BLaER1 treated with 17β-estradiol and CSF1 and Interleukin-3, amounts not matched to agents 10 nM and 100 nM (cell line): Measurements from ENCODE around the gene GPR137.

Source experiments
- H3K27ac ChIP-seq, 11 experiments: shearing (Covaris generic); formaldehyde crosslinking; 2 replicates each; pipeline ENCODE4 v1.8.1; 2022
- H3K27me3 ChIP-seq, 11 experiments: shearing (Covaris generic); formaldehyde crosslinking; 2 replicates each; pipeline ENCODE4 v1.8.1; 2022
- H3K36me3 ChIP-seq, 11 experiments: shearing (Covaris generic); formaldehyde crosslinking; 2 replicates each; pipeline ENCODE4 v1.8.1; 2022
- H3K4me1 ChIP-seq, 10 experiments: shearing (Covaris generic); formaldehyde crosslinking; 2 replicates each; pipeline ENCODE4 v1.8.1; 2022
- H3K4me2 ChIP-seq, 11 experiments: shearing (Covaris generic); formaldehyde crosslinking; 2 replicates each; pipeline ENCODE4 v1.8.1; 2022
- H3K4me3 ChIP-seq, 10 experiments: shearing (Covaris generic); formaldehyde crosslinking; 2 replicates each; pipeline ENCODE4 v1.8.1; 2022
- H3K9ac ChIP-seq, 11 experiments: shearing (Covaris generic); formaldehyde crosslinking; 2 replicates each; pipeline ENCODE4 v1.8.1; 2022
- H3K9me3 ChIP-seq, 11 experiments: shearing (Covaris generic); formaldehyde crosslinking; replicated peaks in 1 of 11; 2 replicates each; pipeline ENCODE4 v1.8.1; 2022
- H4K20me1 ChIP-seq, 11 experiments: shearing (Covaris generic); formaldehyde crosslinking; 2 replicates each; pipeline ENCODE4 v1.8.1; 2022
- Cebpa-rat ChIP-seq, 11 experiments: shearing (Covaris generic); IDR thresholded peaks; 2 replicates each; pipeline ENCODE4 v1.8.1; 2022

GPR137 gene

GRCh38 chr11:64324692-64325469 is 39.2 kb downstream of the GPR137 start:
- peaks cover 0 to 11% (median 0%) of the 10 kb centered on the region in 11 experiments; a peak in 9 of 22 replicates for H3K9me3 ChIP-seq
- no peak overlapping the region for H3K4me3 ChIP-seq
- no peak overlapping the region for H3K9ac ChIP-seq
- TF ChIP-seq Cebpa-rat (IDR thresholded peaks at IDR 0.05): no peak
- peaks cover 0 to 28% (median 19%) of the 10 kb centered on the region in 10 experiments; a peak in 16 of 20 replicates for H3K4me1 ChIP-seq
- H3K27ac ChIP-seq: no peak overlapping the region
- no peaks in the 10 kb centered on the region for H3K27me3 ChIP-seq
- H3K36me3 ChIP-seq: peaks cover 0 to 30% (median 14%) of the 10 kb centered on the region in 11 experiments; a peak in 15 of 22 replicates
- H4K20me1 ChIP-seq: no peaks in the 10 kb centered on the region
- H3K4me2 ChIP-seq: no peak overlapping the region

- H3K4me2 ChIP-seq: no peak overlapping the region
Measured at GRCh38 chr11:64327375-64327774, 41.7 kb downstream of the GPR137 start.

GRCh38 chr11:64327993-64328392 is 42.3 kb downstream of the GPR137 start:
- Histone ChIP-seq H4K20me1 (no peaks in the 10 kb centered on the region), H3K27me3 (no peaks in the 10 kb centered on the region), H3K4me1 (peaks cover 18 to 36% (median 29%) of the 10 kb centered on the region in 10 experiments), H3K36me3 (no peaks in the 10 kb centered on the region), H3K9me3 (peaks cover 0 to 11% (median 0%) of the 10 kb centered on the region in 11 experiments; a peak in 9 of 22 replicates), H3K27ac (no peak overlapping the region), H3K9ac (no peak overlapping the region), H3K4me2 (no peak overlapping the region), H3K4me3 (no peak overlapping the region)
- TF ChIP-seq Cebpa-rat (IDR thresholded peaks at IDR 0.05): no peak

More at GRCh38 chr11:64327375-64327774, 41.7 kb downstream of the GPR137 start:
- no peak overlapping the region for H3K9ac ChIP-seq
- H3K4me1 ChIP-seq: peaks cover 12 to 36% (median 30%) of the 10 kb centered on the region in 10 experiments
- H3K27me3 ChIP-seq: no peaks in the 10 kb centered on the region
- H4K20me1 ChIP-seq: no peaks in the 10 kb centered on the region
- peaks cover 0 to 11% (median 0%) of the 10 kb centered on the region in 11 experiments; a peak in 9 of 22 replicates for H3K9me3 ChIP-seq
- H3K36me3 ChIP-seq: peaks cover 0 to 5% (median 0%) of the 10 kb centered on the region in 11 experiments; a peak in 6 of 22 replicates
- no peak for TF ChIP-seq Cebpa-rat (IDR thresholded peaks at IDR 0.05)
- H3K27ac ChIP-seq: no peak overlapping the region
- no peak overlapping the region for H3K4me3 ChIP-seq

GRCh38 chr11:64330888-64331287 is 45.2 kb downstream of the GPR137 start:
- H3K4me1 ChIP-seq: peaks cover 30 to 51% (median 45%) of the 10 kb centered on the region in 10 experiments
- peaks cover 0 to 11% (median 0%) of the 10 kb centered on the region in 11 experiments; a peak in 9 of 22 replicates for H3K9me3 ChIP-seq
- peak overlapping the region in 7 of 11 experiments; percentile 50 to 93 (median 79); a peak in 11 of 22 replicates for H3K27ac ChIP-seq
- no peaks in the 10 kb centered on the region for H4K20me1 ChIP-seq
- peak overlapping the region in 5 of 11 experiments; percentile 83 to 96 (median 92); a peak in 8 of 22 replicates for H3K4me2 ChIP-seq
- TF ChIP-seq Cebpa-rat (IDR thresholded peaks at IDR 0.05): no peak
- H3K36me3 ChIP-seq: no peaks in the 10 kb centered on the region
- no peak overlapping the region for H3K4me3 ChIP-seq
- no peaks in the 10 kb centered on the region for H3K27me3 ChIP-seq
- peak overlapping the region in 1 of 11 experiments; percentile 66; a peak in 2 of 22 replicates for H3K9ac ChIP-seq

- Histone ChIP-seq H3K27ac (peak overlapping the region in 10 of 11 experiments; percentile 35 to 93 (median 78); a peak in 19 of 22 replicates), H3K9me3 (peaks cover 0 to 10% (median 0%) of the 10 kb centered on the region in 11 experiments; a peak in 9 of 22 replicates), H3K9ac (peak overlapping the region; percentile 43 to 66 (median 62); a peak in 19 of 22 replicates), H3K4me3 (peak overlapping the region in 2 of 10 experiments; percentile 11 to 21; a peak in 1 of 20 replicates), H3K27me3 (no peaks in the 10 kb centered on the region), H3K4me1 (peaks cover 37 to 60% (median 53%) of the 10 kb centered on the region in 10 experiments), H3K36me3 (no peaks in the 10 kb centered on the region), H3K4me2 (peak overlapping the region; percentile 78 to 96 (median 87)), H4K20me1 (no peaks in the 10 kb centered on the region)
- TF ChIP-seq Cebpa-rat (IDR thresholded peaks at IDR 0.05): no peak
Measured at GRCh38 chr11:64331569-64332371, 46.1 kb downstream of the GPR137 start.

- peak overlapping the region in 7 of 11 experiments; percentile 28 to 93 (median 79); a peak in 8 of 22 replicates for H3K27ac ChIP-seq
- H3K9ac ChIP-seq: no peak overlapping the region
- no peaks in the 10 kb centered on the region for H3K9me3 ChIP-seq
- no peaks in the 10 kb centered on the region for H3K27me3 ChIP-seq
- H3K36me3 ChIP-seq: no peaks in the 10 kb centered on the region
- H3K4me2 ChIP-seq: peak overlapping the region in 2 of 11 experiments; percentile 87 to 92; a peak in 4 of 22 replicates
- no peaks in the 10 kb centered on the region for H4K20me1 ChIP-seq
- TF ChIP-seq Cebpa-rat (IDR thresholded peaks at IDR 0.05): no peak
- H3K4me1 ChIP-seq: peaks cover 37 to 78% (median 71%) of the 10 kb centered on the region in 10 experiments
- H3K4me3 ChIP-seq: no peak overlapping the region
Measured at GRCh38 chr11:64333556-64333955, 47.9 kb downstream of the GPR137 start.

- H3K9ac ChIP-seq: peak overlapping the region in 9 of 11 experiments; percentile 31 to 68 (median 62); a peak in 17 of 22 replicates
- H3K4me3 ChIP-seq: peak overlapping the region in 1 of 10 experiments; percentile 39; a peak in 4 of 20 replicates
- no peaks in the 10 kb centered on the region for H3K9me3 ChIP-seq
- peak overlapping the region; percentile 39 to 87 (median 73) for H3K4me2 ChIP-seq
- H3K36me3 ChIP-seq: no peaks in the 10 kb centered on the region
- H3K27ac ChIP-seq: peak overlapping the region in 9 of 11 experiments; percentile 47 to 93 (median 78); a peak in 18 of 22 replicates
- H4K20me1 ChIP-seq: no peaks in the 10 kb centered on the region
- H3K27me3 ChIP-seq: no peaks in the 10 kb centered on the region
- TF ChIP-seq Cebpa-rat (IDR thresholded peaks at IDR 0.05): peak in 9 of 11 experiments; percentile 92 to 99 (median 96); a peak in 18 of 22 replicates
- H3K4me1 ChIP-seq: peaks cover 49 to 93% (median 86%) of the 10 kb centered on the region in 10 experiments
Measured at GRCh38 chr11:64334764-64335735, 49.4 kb downstream of the GPR137 start.
